HG03558 (cell line): ENCODE results near the gene RNF40.
"Not testable (repeated sequence)": the region's sequence is repeated elsewhere in the genome, so short reads cannot be mapped to it uniquely, and the experiment has no call there.

Source experiments
- ATAC-seq: cut with Tn5 transposase; IDR thresholded peaks from one replicate; pipeline ENCODE4 v1.9.1; 2021; ENCODE audit warnings: moderate number of reproducible peaks; ENCODE audit not compliant: unreplicated experiment; ENCODE audit errors: extremely low read depth

RNF40 gene

GRCh38 chr16:30808890-30809426 lies 46.8 kb downstream of the RNF40 start:
- not testable (repeated sequence) for ATAC-seq

GRCh38 chr16:30809675-30810074 lies 47.6 kb downstream of the RNF40 start:
- not testable (repeated sequence) for ATAC-seq

GRCh38 chr16:30813821-30814189 lies 51.7 kb downstream of the RNF40 start:
- no peak for ATAC-seq

- ATAC-seq, result no peak
Measured at GRCh38 chr16:30816769-30817168, 54.6 kb downstream of the RNF40 start.

- ATAC-seq, result no peak
Measured at GRCh38 chr16:30820952-30821421, 58.9 kb downstream of the RNF40 start.

- ATAC-seq, result not testable (repeated sequence)
Measured at GRCh38 chr16:30821441-30821840, 59.3 kb downstream of the RNF40 start.

GRCh38 chr16:30821891-30822290 lies 59.8 kb downstream of the RNF40 start:
- ATAC-seq, result no peak
